K562 (cell line): ENCODE data around the gene HSD17B12. TPM values are rescaled to one million over a fixed set of nuclear protein-coding genes. Genes with fewer than 3 reads are reported as not detected.

Experiments
- ATAC-seq: fragments of 200-7000 bp; cut with Tn5 transposase; 3 replicates; pipeline ENCODE4 v1.9.1; 2020; ENCODE audit warnings: moderate library complexity
- BruUV-seq: library from RNA; stranded (reverse); fragments of 400-500 nt; replicated peaks from 2 replicates; lab custom pipeline; 2021; lab: Mats Ljungman, UMichigan
- CTCF ChIA-PET: fragments of 300-600 bp; formaldehyde crosslinking; extraction: SDS; loops from one replicate; lab custom pipeline; 2021; ENCODE audit warnings: low intra/inter-chr PET ratio; lab: Yijun Ruan, JAX
- POLR2A ChIA-PET: fragments of 300-600, 350-650 bp; sonication (Branson Sonifier 250); formaldehyde crosslinking; extraction: SDS; loops from one replicate; lab custom pipeline; 2021; ENCODE audit warnings: antibody characterized with exemption, inconsistent platforms; lab: Yijun Ruan, JAX
- DNase-seq, 4 experiments: peaks; one replicate each; pipeline versions ENCODE4 v3.0.0 to v3.0.0-alpha.2; 2011 to 2018; ENCODE audit warnings: low spot score in 3 of 4, mixed read lengths in 3 of 4; ENCODE audit errors: extremely low read depth in 1 of 4
- FAIRE-seq: peaks from 2 replicates; lab custom pipeline; 2011; peaks lifted over from hg19 to GRCh38; lab: Jason Lieb, UNC
- H2AFZ ChIP-seq: 2 replicates; pipeline ENCODE4 v1.6.0; 2011; ENCODE audit warnings: low read depth, low read length, control low read depth, inconsistent platforms
- H3K27ac ChIP-seq: fragments of 200-600 bp; 3 replicates; pipeline ENCODE4 v1.8.0; 2011; ENCODE audit warnings: low read depth, mild to moderate bottlenecking, control low read depth, inconsistent platforms, low read length, moderate library complexity, mixed read lengths; ENCODE audit errors: extremely low read depth
- H3K27me3 ChIP-seq, 2 experiments: fragments of 300-600 bp in 1 of 2; 2 replicates in 1 of 2; 3 replicates in 1 of 2; pipeline versions ENCODE4 v1.6.0 to v1.8.0; 2011; ENCODE audit warnings: inconsistent platforms in 2 of 2, low read length in 2 of 2, mild to moderate bottlenecking in 1 of 2, mixed read lengths in 1 of 2, moderate library complexity in 1 of 2; ENCODE audit not compliant: control insufficient read depth in 2 of 2, insufficient read depth in 2 of 2
- H3K36me3 ChIP-seq: fragments of 300-600 bp; 3 replicates; pipeline ENCODE4 v1.8.0; 2011; ENCODE audit warnings: mild to moderate bottlenecking, low read length, inconsistent platforms; ENCODE audit not compliant: control insufficient read depth, insufficient read depth
- H3K4me1 ChIP-seq, 2 experiments: fragments of 200-600 bp in 1 of 2; replicated peaks in 1 of 2; 2 replicates in 1 of 2; 3 replicates in 1 of 2; pipeline versions ENCODE4 v1.5.1 to v1.8.0; 2011; ENCODE audit warnings: inconsistent platforms in 2 of 2, low read length in 2 of 2, mild to moderate bottlenecking in 1 of 2, mixed read lengths in 1 of 2, moderate library complexity in 1 of 2; ENCODE audit not compliant: control insufficient read depth in 2 of 2, insufficient read depth in 2 of 2
- H3K4me2 ChIP-seq: 2 replicates; pipeline ENCODE4 v1.6.1; 2011; ENCODE audit warnings: low read length, control low read depth, inconsistent platforms, mixed read lengths; ENCODE audit not compliant: insufficient read depth
- H3K4me3 ChIP-seq: fragments of 200-600 bp; sonication (generic), shearing (Covaris generic); 2 replicates; pipeline ENCODE4 v1.5.1; 2016; ENCODE audit warnings: control low read depth, inconsistent platforms
- H3K79me2 ChIP-seq: fragments of 200-600 bp; 3 replicates; pipeline ENCODE4 v1.8.0; 2011; ENCODE audit warnings: low read length, inconsistent platforms; ENCODE audit not compliant: control insufficient read depth, insufficient read depth
- H3K9ac ChIP-seq, 2 experiments: 2 replicates each; pipeline versions ENCODE4 v1.6.0 to v1.6.1; 2011; ENCODE audit warnings: low read depth in 2 of 2, low read length in 2 of 2, control low read depth in 1 of 2, inconsistent platforms in 1 of 2, mild to moderate bottlenecking in 1 of 2, mixed read lengths in 1 of 2; ENCODE audit not compliant: insufficient read depth in 1 of 2
- H3K9me1 ChIP-seq: one replicate; pipeline ENCODE4 v1.6.0; 2011; ENCODE audit warnings: inconsistent platforms, mild to moderate bottlenecking, low read length, moderate library complexity; ENCODE audit not compliant: control insufficient read depth, insufficient read depth
- H3K9me3 ChIP-seq: replicated peaks from 2 replicates; pipeline ENCODE4 v1.5.1; 2011; ENCODE audit warnings: low read depth, low read length, inconsistent platforms; ENCODE audit not compliant: control insufficient read depth, insufficient read depth
- H4K20me1 ChIP-seq: replicated peaks from 2 replicates; pipeline ENCODE4 v1.6.1; 2011; ENCODE audit warnings: low read length, inconsistent platforms, mixed read lengths; ENCODE audit not compliant: control insufficient read depth, insufficient read depth
- AFF1 ChIP-seq, 2 experiments: fragments of 450-650 bp; IDR thresholded peaks; 2 replicates each; pipeline ENCODE4 v1.6.1; 2018; ENCODE audit warnings: mild to moderate bottlenecking in 2 of 2, low read depth in 1 of 2; ENCODE audit not compliant: partially characterized antibody in 2 of 2
- ARHGAP35 ChIP-seq: fragments of 450-650 bp; IDR thresholded peaks from 2 replicates; pipeline ENCODE4 v1.6.1; 2018; ENCODE audit not compliant: partially characterized antibody
- BACH1 ChIP-seq: fragments of 200-800 bp; sonication (Bioruptor generic); IDR thresholded peaks from 2 replicates; pipeline ENCODE4 v1.6.1; 2016; ENCODE audit warnings: missing genetic modification characterization, missing compliant biosample characterization
- FOXP1 ChIP-seq: sonication (generic); formaldehyde crosslinking; IDR thresholded peaks from 2 replicates; pipeline ENCODE4 v1.8.0; 2022; ENCODE audit warnings: mild to moderate bottlenecking, missing genetic modification reagents
- GTF2E2 ChIP-seq: fragments of 200-800 bp; sonication (Bioruptor generic); IDR thresholded peaks from 2 replicates; pipeline ENCODE4 v1.6.1; 2016; ENCODE audit warnings: missing genetic modification characterization, missing compliant biosample characterization
- IRF9 ChIP-seq: fragments of 450-650 bp; IDR thresholded peaks from 2 replicates; pipeline ENCODE4 v1.6.1; 2016; ENCODE audit warnings: missing biosample characterization, missing genetic modification characterization
- JUN ChIP-seq, 2 experiments: sonication (generic) in 1 of 2; formaldehyde crosslinking in 1 of 2; IDR thresholded peaks; 2 replicates each; pipeline versions ENCODE4 v1.6.1 to v1.8.0; 2012 to 2022; ENCODE audit warnings: borderline replicate concordance in 2 of 2, mild to moderate bottlenecking in 2 of 2, improper control_type of control experiment in 1 of 2, low read depth in 1 of 2, low read length in 1 of 2, missing genetic modification reagents in 1 of 2
- MBD2 ChIP-seq: sonication (generic); IDR thresholded peaks from 2 replicates; pipeline ENCODE4 v1.6.1; 2016; ENCODE audit warnings: low read depth, borderline replicate concordance
- NCOR1 ChIP-seq: fragments of 450-650 bp; IDR thresholded peaks from 2 replicates; pipeline ENCODE4 v1.6.1; 2016; ENCODE audit warnings: mild to moderate bottlenecking, moderate library complexity
- NFATC3 ChIP-seq: fragments of 450-650 bp; IDR thresholded peaks from 2 replicates; pipeline ENCODE4 v1.6.1; 2017; ENCODE audit warnings: mild to moderate bottlenecking
- RFX1 ChIP-seq: fragments of 450-650 bp; IDR thresholded peaks from 2 replicates; pipeline ENCODE4 v1.6.1; 2016; ENCODE audit warnings: mild to moderate bottlenecking, moderate library complexity
- SIN3B ChIP-seq: fragments of 450-650 bp; IDR thresholded peaks from 2 replicates; pipeline ENCODE4 v1.6.1; 2017; ENCODE audit warnings: low read depth, mild to moderate bottlenecking, moderate library complexity
- WGBS: fragments of 100-300 bp; shearing (Covaris generic); methylation state at CpG from one replicate; pipeline ENCODE4 v1.1.6; 2016; ENCODE audit warnings: low coverage, mixed read lengths; ENCODE audit not compliant: insufficient coverage; ENCODE audit errors: missing lambda C conversion rate; 5-methylcytosine and 5-hydroxymethylcytosine counted together
- in situ Hi-C: fragments of 300-500 bp; cut with MboI; formaldehyde crosslinking; loops from 4 replicates; pipeline ENCODE4 v1.15.0; 2018; ENCODE audit warnings: inconsistent platforms, mixed read lengths
- intact Hi-C: fragments of 100-400 bp; cut with micrococcal nuclease; formaldehyde crosslinking; loops from 2 replicates; pipeline ENCODE4 v1.14.2; 2022
- polyA plus RNA-seq, 8 experiments: library from polyadenylated mRNA; depleted of rRNA in 4 of 8; stranded (reverse) in 5 of 8; unstranded in 3 of 8; fragments of >200 nt; fragmentation: Nextera tagmentation in 2 of 8; fragmentation: Illumina TruSeq in 1 of 8; extraction: Ambion mirVana in 2 of 8; extraction: Trizol in 1 of 8; gene quantifications; 2 replicates each; pipeline versions ENCODE4 v1.2.1 to v1.2.3, GENCODE V29; 2011 to 2014; ENCODE audit warnings: inconsistent platforms in 1 of 8, missing spikeins in 1 of 8
- total RNA-seq, 7 experiments: library from RNA; depleted of rRNA in 6 of 7; stranded (reverse); fragments of >200 nt in 6 of 7; fragmentation: Illumina TruSeq in 2 of 7; extraction: Trizol in 2 of 7; gene quantifications; 2 replicates each; pipeline versions ENCODE4 v1.2.1 to v1.2.3, GENCODE V29; 2011 to 2021; ENCODE audit warnings: low replicate concordance in 1 of 7
- TF ChIP-seq, protein P1 (sequence below): fragments of 250-450 bp; sonication (Bioruptor Pico); IDR thresholded peaks from 2 replicates; pipeline ENCODE4 v1.5.0; 2020; ENCODE audit warnings: mild to moderate bottlenecking
- TF ChIP-seq, protein P2 (sequence below): fragments of 250-450 bp; sonication (Bioruptor Pico); IDR thresholded peaks from 2 replicates; pipeline ENCODE4 v1.4.0; 2020; ENCODE audit warnings: borderline replicate concordance

Gene HSD17B12
- total and polyA plus RNA-seq, 9 of the 15 experiments (the other 6 are each of a cell fraction or from before 2014, with no cell fraction given): 9.1 to 34.5 (median 23.3) TPM

GRCh38 chr11:43874078-43874477 lies 193.5 kb downstream of the HSD17B12 start:
- Histone ChIP-seq H3K36me3 (no peaks in the 10 kb centered on the region), H3K9ac (no peak overlapping the region), H4K20me1 (no peaks in the 10 kb centered on the region), H2AFZ (no peak overlapping the region), H3K9me3 (no peaks in the 10 kb centered on the region), H3K4me2 (no peak overlapping the region), H3K79me2 (no peaks in the 10 kb centered on the region), H3K4me1 (peaks cover 0 to 7% of the 10 kb centered on the region in 2 experiments; a peak in 4 of 5 replicates), H3K4me3 (no peak overlapping the region), H3K27me3 (peaks cover 8 to 10% of the 10 kb centered on the region in 2 experiments), H3K9me1 (no peaks in the 10 kb centered on the region), H3K27ac (no peak overlapping the region)
- 2% methylated on average over 3 of the region's 3 CpGs for WGBS
- POLR2A ChIA-PET: interaction anchor here (1.0 kb wide), 1 partner anchor 10 kb away, joined by 4 read pairs; no protein-coding TSS in a partner anchor
- FAIRE-seq (no peak), DNase-seq (no peak), ATAC-seq (no peak)
- in situ Hi-C loops (no loop called here), intact Hi-C loops (no loop called here)
- CTCF ChIA-PET: no interaction called here
- no TSS peak for BruUV-seq
- no peak for TF ChIP-seq NFATC3
- TF ChIP-seq, protein P1, sequence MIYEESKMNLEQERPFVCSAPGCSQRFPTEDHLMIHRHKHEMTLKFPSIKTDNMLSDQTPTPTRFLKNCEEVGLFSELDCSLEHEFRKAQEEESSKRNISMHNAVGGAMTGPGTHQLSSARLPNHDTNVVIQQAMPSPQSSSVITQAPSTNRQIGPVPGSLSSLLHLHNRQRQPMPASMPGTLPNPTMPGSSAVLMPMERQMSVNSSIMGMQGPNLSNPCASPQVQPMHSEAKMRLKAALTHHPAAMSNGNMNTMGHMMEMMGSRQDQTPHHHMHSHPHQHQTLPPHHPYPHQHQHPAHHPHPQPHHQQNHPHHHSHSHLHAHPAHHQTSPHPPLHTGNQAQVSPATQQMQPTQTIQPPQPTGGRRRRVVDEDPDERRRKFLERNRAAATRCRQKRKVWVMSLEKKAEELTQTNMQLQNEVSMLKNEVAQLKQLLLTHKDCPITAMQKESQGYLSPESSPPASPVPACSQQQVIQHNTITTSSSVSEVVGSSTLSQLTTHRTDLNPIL (CRISPR knock-in tag): no peak
- TF ChIP-seq GTF2E2: no peak
- TF ChIP-seq IRF9 (tag): no peak
- no peak for TF ChIP-seq FOXP1 (CRISPR knock-in tag)
- no peak for TF ChIP-seq RFX1
- TF ChIP-seq SIN3B: no peak
- no peak for TF ChIP-seq AFF1 (IDR thresholded peaks at IDR 0.05; ENCODE audit: low read depth in 1 of 2, partially characterized antibody in 2 of 2)
- TF ChIP-seq NCOR1: no peak
- no peak for TF ChIP-seq MBD2
- no peak for TF ChIP-seq JUN (IDR thresholded peaks at IDR 0.05; ENCODE audit: borderline replicate concordance, low read depth, low read length)
- no peak for TF ChIP-seq JUN (CRISPR knock-in tag; IDR thresholded peaks at IDR 0.05; ENCODE audit: borderline replicate concordance)
- TF ChIP-seq, protein P2, sequence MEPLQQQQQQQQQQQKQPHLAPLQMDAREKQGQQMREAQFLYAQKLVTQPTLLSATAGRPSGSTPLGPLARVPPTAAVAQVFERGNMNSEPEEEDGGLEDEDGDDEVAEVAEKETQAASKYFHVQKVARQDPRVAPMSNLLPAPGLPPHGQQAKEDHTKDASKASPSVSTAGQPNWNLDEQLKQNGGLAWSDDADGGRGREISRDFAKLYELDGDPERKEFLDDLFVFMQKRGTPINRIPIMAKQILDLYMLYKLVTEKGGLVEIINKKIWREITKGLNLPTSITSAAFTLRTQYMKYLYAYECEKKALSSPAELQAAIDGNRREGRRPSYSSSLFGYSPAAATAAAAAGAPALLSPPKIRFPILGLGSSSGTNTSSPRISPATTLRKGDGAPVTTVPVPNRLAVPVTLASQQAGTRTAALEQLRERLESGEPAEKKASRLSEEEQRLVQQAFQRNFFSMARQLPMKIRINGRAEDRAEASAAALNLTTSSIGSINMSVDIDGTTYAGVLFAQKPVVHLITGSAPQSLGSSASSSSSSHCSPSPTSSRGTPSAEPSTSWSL: no peak
- TF ChIP-seq BACH1 (tag): no peak
- TF ChIP-seq ARHGAP35: no peak
